GM11168 (cell line): ENCODE data around the gene LHPP.

Experiments
- in situ Hi-C: fragments of 300-500 bp; cut with MboI; formaldehyde crosslinking; loops from one replicate; pipeline ENCODE4 v1.12.0; 2022; ENCODE audit warnings: low sequenced_read_pairs; ENCODE audit not compliant: unreplicated experiment

LHPP gene

DNA sequence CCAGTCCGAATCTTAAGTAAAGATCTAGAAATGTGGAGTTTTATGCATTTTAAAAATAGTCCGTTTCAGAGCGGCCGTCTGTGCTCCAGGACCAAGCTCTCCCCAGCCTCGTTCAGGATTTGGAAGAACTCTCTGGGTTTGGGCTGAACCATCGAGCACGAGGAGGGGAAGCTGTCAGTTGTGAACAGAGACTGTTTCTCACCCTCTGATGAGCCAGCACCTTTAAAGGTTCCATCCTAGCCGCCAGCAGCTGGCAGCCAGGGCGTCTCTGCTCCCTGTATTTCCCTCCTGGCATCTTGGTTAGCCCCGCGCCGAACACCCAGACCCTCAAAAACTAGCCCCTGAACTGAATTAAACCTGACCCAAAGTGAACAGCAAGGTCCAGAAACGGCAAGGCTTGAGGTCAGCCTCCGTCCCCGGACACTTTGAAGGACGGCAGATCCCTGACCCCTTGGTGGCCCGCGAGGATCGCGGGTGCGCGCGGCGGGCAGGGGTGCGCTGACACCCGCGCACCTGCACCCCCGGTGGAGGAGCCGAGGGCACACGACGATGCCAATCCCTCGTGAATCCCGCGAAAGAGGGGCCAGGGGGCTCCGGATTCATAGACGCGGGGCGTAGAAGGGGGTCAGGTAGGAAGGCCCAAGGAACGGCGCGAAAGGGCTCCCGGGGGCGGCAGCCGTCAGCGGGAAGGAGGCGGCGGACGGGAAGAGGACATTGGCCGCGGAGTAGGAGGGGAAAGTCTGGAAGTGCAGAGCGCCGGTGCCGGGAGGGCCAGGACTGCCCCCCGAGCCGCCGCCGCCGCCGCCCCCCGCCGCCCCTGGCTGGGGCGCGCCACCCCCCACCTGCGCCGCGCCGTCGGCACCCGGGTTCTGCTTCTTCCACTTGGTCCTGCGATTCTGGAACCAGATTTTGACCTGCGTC, 14.5 kb upstream of the LHPP start:
- in situ Hi-C loops: no loop called here

DNA sequence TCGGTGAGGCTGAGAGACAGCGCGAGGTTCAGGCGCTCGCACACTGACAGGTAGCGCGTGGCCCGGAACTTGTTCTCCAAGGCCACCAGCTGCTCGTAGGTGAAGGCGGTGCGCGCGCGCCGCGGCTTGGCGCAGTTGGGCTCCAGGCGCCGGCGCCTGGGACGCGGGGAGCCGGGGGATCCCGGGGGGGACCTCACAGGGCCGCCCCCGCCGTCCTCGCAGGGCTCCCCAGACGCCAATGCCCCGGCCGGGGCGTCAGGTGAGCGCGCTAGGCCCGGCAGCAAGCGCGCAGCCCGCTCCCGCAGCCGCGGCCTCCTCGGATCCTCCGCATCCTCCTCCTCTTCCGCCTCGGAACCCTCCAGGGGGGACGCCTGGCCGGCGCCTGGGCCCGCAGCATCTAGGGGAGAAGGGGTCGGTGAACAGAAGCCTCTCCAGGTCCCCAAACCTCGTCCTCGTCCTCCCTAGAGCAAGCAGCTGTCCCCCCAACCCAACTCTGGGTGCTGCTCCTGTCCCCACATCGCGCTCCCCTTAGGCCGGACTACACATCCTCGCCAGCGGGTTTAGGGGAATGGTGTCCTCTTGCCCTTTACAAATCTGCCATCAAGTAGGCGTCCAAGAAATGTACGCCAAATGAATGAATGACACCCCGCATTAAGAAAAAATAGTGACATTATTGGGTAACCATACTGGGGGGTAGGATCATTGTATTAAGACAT, 13.7 kb upstream of the LHPP start:
- in situ Hi-C loops: no loop called here

DNA sequence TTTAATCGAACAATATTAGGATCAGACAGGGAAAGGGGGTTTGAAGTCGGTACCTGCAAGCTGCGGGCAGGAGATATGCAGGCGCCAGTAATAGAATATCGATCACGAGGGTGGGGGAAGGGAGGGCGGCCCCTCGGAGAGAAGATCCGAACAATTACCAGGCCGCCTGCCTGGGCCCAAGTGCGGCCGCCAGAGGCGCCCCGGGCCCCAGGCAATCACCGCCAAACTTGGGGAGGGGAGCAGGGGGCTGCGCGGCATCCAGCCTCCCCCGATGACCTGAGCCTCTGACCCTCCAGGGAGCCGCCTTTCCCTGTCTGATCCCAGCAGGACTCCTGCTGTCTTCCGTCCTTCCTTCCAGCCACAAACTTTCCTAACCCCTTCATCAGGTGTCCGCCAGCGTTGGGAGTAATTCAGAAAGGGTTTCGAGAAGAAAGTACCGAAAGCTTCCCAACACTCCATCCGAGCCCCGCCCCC, 12.9 kb upstream of the LHPP start:
- in situ Hi-C loops: no loop called here

DNA sequence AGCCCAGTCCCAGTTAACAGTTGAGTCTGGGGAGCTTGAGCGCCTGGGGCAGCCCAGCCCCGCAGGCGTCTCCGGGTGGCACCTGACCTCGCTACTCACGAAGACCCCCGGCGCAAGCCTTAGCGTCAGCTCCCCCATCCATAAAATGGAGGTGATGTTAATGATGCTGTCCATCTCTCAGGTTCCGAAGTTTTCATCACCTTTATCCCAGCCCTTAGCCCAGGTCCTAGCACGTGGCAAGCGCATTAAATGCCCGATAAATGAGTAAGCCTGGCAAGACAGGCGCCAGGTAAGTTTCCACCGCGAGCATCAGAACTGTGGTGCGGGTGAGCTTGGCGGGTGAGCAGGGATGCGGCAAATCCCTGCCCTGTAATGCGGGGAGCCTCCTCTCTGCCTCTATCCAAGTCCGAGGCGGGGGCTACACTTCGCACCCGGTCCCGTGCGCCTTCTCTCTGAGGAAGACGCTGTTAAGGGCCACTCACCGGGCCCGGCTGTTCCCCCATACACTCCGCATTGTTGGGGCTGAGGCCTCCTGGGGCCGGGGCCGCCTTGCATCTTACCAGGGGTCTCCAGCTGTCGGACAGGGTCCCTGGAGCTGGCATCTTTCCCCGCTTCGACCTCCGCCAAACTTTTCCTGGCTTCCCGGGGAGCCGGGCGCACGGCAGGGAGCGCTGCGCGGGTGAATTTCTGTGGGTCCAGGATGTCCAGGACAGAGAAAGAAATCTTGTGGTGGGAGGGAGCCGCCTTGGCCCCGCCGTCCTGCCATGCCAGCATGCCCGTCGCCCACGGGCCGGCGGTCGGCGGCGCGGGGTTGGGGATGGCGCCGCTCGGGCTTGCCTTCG, 12.2 kb upstream of the LHPP start:
- in situ Hi-C loops: no loop called here

DNA sequence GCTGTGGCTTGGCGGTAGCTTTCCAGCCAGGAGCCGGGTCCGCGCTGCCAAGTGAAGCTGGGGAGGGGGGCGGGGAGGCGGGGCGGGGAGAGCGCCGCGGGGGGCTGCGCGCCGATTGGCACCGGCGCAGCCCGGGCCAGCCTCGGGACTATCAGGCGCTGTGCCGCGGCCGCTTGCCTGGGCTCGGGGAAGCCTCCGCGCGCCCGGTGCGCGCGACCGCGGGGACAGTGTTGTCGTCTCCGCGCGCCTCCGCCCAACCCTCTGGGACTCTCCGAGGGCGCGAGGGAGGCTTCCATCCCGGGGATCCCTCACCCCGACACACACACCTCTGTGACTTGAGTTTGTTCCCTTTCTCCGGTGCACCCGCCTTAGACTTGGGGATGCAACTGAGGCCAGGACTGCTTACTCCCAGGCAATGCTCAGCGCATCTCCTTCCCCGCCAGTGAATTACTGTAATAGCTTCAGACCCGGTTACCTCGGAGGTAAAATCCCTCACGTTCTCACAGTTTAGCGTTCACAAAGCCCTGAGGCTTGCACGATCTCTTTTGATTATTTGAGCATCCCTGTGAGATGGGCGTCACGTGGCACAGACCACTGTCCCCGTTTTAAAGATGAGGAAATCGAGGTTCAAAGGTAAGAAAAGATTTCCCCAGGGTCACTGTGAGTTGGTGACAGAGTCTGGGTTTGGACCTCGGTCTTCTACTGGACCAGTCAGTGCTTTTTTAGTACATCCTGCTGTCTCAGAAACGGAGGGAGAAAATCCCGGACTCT, 11.4 kb upstream of the LHPP start, which contains the start of gene NKX1-2:
TSS of gene NKX1-2 (minus strand) at position 24 of the 771 bp plus-strand sequence. CDS start 92 bp downstream, outside the sequence.
- in situ Hi-C loops: no loop called here

DNA sequence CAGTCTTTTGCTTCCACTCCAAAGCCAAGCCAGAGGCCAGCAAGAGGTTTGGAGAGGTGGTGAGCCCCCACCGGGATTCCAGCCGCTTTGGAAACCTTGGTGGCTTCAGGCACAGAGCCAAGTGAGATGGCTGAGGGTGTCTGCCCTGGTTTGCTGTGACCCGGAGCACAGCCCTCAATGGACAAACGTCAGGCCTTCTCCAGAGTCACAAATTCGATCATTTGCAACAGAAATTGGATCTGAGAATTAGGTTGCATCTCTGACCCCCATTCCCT, 10.9 kb upstream of the LHPP start:
- in situ Hi-C loops: no loop called here

DNA sequence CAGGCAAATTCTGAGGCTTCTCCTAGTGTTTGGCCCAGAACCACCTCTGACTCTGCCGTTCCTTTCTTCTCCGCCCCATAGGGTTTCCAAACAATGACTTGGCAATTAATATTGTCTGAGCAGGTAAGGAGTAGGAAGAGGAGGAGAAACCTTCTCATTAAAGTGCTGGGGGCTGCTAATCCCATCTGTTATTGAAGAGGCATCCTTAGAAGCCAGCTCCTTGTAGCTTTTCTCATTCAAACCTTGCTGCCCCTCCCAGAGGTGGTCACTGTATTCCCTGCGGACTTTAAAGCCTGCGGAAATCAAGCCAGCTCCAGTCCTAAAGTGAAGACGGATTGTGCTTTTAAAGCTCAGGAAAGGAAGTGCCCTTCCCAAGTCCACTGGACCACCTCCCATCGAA, 10.3 kb upstream of the LHPP start:
- in situ Hi-C loops: no loop called here

DNA sequence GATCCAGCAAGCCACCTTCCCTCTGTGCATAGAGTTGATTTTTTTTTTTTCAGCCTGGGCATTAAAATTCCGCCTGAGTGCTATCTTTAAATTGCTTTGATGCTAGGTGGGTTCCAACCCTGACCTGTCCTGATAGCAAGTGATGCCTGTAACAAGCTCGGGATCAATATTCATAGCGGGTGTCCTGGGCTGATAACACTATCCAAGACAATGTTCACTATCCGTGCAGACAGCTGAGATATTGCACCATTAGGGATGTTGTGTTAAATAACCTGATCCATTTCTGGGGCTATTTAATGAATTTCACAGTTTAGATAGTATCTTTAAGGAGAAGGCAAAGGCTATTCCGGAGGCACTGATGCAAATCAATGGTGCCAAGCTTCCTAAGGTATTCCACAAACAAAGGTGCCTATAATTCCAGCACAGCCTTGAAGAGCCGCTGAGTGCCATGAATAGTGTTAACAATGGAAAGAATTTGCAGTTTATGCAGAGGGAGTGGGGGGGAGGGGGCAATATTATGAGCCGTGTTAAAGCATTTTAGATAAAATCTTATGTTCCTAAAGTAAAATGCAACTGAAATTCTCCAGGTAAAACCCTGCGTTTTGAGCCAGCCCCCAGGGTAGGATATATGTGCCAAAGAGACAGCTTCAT, 7.5 kb upstream of the LHPP start:
- in situ Hi-C loops: no loop called here

DNA sequence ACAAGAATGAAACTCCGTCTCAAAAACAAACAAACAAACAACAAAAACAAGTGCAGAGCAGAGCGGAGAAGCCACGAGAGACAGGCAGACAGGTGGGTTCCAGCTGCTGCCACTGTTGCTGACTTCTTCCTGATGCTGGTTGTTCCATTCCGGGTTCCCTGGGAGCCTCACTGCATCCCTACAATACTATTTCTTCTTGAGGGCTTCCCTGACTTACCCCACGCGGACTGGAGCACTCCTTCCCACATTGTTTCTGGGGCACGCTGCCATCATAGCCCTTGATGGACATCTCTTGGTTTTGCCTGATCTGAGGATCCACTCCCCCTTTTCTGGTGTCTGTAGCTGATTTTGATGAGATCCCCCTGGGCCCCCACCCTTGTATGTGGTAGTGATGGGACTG, 6.2 kb upstream of the LHPP start:
- in situ Hi-C loops: no loop called here

DNA sequence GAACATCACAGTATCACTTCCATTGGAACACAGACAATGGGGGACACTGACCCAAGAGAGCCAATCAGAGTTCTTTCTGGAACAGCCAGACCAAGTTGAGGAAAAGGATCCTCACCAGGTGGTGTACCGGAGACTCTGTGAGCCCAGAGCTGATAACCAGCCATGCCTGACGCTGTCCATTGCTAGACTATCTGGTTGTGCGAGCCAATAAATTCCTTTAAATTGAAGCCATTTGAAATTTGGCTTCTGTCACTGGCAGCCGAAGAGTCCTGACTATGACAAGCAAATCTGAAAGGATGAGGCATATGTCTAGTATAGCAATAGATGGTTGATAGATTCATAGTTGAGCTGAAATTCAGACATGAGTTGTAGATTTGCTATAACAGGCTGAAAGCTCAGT, 3.1 kb upstream of the LHPP start:
- in situ Hi-C loops: no loop called here

DNA sequence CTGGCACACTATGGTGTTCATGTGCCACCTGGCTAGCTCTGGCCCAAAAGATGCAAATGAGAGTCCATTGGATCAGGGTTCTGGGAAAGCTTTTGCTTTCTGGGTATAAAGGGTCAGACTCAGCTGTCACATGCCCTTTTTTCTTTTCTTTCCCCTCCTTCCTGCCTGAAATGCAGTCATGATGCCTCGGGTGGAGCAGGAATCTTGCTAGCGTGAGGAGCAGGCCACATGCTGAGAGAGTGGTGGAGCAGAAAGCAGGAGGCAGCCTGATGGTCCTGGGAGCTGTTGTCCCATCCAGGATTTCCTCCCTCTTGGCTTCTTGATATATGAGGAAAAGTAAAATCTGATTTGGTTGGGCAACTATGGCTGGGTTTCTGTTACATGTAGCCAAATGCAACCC, 2.7 kb upstream of the LHPP start:
- in situ Hi-C loops: no loop called here

DNA sequence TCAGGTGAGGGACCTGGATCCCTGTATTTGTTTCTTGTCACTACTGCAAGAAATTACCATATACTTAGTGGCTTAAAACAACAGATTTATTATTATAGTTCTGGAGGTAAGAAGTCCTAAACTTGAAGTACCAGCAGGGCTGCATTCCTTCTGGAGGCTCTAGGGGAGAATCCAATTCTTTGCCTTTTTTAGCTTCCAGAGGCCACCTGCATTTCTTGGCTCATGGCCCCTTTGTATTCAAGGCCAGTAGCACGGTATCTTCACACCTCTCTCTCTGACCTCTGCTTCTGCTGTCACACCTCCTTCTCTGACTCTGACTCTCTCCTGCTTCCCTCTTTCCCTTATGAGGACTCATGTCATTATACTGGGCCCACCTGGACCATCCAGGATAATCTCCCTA, 2.2 kb upstream of the LHPP start:
- in situ Hi-C loops: no loop called here

DNA sequence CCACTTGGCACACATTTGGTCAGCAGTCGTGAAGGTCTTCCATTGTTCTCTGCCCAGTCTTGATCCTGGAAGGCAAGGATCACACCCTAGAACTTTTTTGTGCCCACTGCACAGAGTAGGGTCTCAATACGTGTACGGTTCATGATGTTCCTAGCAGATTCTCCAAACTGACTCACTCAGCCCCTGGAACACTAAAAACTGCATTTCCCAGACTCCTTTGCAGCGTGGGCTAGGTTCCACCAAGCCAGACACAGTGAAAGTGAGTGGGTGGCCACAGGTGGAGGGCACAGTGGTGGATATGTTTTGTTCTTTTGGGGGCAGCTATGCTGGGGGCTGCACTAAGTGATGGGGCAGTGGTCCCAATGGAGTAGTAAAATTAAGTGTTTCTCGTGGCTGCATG, 1.5 kb upstream of the LHPP start:
- in situ Hi-C loops: no loop called here

DNA sequence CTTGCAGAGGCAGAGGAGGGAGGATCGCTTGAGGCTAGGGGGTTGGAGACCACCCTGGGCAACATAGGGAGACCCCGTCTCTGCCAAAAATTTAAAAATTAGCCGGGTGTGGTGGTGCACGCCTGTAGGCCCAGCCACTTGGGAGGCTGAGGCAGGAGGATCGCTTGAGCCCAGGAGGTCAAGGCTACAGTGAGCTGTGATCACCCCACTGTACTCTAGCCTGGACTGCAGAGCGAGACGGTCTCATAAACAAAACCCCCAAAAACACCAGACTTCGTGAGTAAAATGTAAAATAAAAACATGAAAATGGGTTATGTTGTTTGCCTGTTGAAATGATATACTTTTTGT, 699 bp downstream of the LHPP start:
- in situ Hi-C loops: no loop called here

DNA sequence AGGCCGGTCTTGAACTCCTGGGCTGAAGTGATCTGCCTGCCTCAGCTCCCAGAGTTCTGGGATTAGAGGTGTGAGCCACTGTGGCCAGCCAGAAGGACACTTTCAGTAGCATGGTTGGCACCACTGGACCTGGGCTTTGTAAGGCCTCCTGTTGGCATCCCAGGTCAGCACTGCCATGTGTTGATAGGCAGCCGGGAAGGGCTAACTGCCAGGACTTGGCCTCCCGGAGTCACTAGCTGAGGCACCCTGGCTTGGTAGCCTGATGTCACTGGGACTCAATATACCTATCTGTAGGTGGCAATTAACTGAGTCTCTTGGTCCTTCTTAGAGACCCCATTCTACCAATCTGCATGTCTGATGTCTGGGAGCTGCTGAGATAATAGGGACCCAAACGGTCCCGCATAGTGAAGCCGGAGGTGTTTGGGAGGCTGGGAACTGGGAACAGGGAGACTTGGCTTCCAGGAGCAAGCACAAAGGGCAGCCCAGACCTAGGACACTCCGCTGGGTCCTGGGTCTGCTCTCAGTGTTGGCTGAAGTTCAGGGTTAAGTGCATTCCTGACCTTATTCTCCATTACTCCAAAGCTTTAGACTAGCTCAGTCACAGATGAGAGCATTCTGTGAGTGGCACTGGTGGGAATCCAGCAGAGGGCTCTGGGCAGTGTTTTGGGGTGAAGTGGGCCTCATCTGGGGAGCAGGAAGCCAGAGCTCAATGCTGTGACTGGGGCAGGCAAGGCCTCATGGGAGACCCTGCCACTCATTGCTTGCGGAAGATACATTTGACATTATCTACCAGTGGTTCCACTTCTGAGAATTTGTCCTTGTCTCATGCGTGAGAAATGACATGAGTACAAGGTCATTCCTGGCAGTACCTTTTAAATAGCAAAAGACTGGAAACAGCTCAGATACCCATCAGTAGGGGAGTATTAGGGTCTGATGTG, 2.7 kb downstream of the LHPP start:
- in situ Hi-C loops: no loop called here

DNA sequence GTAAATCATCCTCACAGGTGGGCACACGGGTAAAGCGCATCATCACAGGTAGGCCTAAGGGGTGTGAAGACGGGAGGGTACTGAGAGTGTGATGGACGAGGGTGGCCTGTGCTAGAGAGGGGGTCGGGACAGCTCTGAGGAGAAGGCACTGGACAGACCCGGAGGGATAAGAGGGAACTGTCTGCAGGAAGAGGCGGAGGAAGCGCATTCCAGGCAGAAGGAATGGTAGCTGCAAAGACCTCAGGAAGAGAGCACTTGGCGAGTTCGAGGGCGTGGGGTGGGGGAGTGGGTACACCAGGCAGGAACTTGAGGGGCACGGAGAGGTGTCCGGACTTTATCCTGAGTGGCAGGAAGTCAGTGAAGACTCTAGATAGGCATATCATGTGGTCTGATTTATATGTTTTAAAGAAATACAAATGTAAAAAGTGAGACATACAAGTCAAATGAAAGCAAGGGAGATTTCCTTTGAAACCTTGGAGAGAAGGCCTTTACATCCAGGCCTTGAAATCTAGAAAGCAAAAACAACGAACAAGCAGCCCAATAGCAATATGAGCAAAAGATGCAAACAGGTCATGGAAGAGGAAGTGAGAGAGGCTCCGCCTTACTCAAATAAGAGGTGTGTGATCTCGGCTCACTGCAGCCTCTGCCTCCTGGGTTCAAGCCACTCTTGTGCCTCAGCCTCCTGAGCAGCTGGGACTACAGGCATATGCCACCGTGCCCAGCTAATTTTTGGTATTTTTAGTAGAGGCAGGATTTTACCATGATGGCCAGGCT, 3.6 kb downstream of the LHPP start:
- in situ Hi-C loops: no loop called here

DNA sequence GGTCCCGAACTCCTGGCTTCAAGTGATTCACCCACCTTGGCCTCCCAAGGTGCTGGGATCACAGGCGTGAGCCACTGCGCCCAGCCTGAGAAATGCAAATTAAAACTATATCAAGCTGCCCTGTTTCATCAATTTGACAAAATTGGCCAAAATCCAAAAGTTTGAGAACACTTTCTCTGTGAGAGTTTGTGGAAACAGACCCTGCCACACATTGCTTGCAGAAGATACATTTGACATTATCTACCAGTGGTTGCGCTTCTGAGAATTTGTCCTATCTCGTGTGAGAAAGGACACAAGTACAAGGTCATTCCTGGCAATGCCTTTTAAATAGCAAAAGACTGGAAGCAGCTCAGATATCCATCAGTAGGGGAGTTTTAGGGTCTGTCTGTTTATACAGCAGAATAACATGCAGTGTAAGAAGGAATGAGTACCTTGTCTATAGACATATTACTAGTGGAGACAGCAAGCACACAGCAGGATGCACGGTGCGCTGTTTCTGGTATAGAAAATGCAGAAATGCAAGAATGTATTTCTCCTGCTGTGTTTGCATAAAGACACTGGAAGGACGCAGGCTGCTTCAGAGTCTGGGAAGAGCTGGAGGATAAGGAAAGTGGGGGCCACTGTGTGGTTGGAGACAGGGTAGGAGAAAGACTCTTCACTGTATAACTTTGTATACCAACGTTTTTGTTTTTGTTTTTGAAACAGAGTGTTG, 4.3 kb downstream of the LHPP start:
- in situ Hi-C loops: no loop called here
